ENCODE results near the gene CLCF1. TPM values are rescaled to one million over a fixed set of nuclear protein-coding genes. Genes with fewer than 3 reads are reported as not detected.
A peak's percentile ranks its signal among the peaks of the same experiment; 100 is the strongest.

The CLCF1 gene
- total and polyA plus RNA-seq, 10 of the 15 experiments (the other 5 are each of a cell fraction or from before 2014, with no cell fraction given), result 0.16 to 2.1 (median 0.63) TPM; not detected in 1

DNA sequence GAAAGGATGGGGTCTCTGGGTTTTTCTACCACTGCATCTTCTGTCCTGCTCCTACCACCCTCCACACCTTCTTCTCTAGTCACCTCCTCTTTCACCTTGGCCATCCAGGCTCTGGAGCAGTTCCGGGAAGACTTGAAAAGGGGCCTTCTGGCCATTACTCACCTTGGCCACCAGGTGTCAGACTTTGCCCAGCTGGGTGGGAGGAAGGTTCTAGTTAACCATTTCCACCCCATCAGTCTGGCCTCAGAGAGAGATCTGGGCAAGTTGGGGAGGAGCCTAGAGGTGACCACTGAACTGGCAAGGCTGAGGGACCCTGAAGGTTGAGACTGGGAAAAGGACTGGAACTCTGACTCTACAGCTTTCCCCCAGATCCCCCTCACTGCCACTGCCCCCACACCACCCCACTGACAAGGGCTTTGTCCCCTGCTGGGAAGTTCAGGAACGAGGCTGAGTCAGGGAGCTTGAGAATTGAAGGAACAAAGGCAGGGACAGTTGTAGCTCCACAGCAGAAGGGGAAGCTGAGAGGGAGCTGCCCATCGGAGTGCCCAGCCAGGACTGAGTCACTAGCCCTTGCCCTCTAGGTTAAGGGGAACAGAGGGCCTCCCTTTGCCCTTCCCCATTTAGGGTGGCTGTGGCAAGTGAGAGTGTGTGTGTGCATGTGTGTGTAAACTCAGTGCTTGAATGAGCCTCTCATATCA lies 16.4 kb downstream of the CLCF1 start (continued):
- TF ChIP-seq, protein P1, sequence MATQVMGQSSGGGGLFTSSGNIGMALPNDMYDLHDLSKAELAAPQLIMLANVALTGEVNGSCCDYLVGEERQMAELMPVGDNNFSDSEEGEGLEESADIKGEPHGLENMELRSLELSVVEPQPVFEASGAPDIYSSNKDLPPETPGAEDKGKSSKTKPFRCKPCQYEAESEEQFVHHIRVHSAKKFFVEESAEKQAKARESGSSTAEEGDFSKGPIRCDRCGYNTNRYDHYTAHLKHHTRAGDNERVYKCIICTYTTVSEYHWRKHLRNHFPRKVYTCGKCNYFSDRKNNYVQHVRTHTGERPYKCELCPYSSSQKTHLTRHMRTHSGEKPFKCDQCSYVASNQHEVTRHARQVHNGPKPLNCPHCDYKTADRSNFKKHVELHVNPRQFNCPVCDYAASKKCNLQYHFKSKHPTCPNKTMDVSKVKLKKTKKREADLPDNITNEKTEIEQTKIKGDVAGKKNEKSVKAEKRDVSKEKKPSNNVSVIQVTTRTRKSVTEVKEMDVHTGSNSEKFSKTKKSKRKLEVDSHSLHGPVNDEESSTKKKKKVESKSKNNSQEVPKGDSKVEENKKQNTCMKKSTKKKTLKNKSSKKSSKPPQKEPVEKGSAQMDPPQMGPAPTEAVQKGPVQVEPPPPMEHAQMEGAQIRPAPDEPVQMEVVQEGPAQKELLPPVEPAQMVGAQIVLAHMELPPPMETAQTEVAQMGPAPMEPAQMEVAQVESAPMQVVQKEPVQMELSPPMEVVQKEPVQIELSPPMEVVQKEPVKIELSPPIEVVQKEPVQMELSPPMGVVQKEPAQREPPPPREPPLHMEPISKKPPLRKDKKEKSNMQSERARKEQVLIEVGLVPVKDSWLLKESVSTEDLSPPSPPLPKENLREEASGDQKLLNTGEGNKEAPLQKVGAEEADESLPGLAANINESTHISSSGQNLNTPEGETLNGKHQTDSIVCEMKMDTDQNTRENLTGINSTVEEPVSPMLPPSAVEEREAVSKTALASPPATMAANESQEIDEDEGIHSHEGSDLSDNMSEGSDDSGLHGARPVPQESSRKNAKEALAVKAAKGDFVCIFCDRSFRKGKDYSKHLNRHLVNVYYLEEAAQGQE (IDR thresholded peaks at IDR 0.05; ENCODE audit: low read depth, low read length), result no peak
- TF ChIP-seq TCF3 (IDR thresholded peaks at IDR 0.05; ENCODE audit: borderline replicate concordance, insufficient read depth, low read depth, low read length) (peak; percentile 78; the same call in 1 of the 2 replicates), IKZF2 (IDR thresholded peaks at IDR 0.05) (peak; percentile 58 to 75; a peak in 3 of 4 replicates), SMC3 (IDR thresholded peaks at IDR 0.05; ENCODE audit: borderline replicate concordance, low read length) (peak; percentile 98), RCOR1 (conservative IDR thresholded peaks at IDR 0.05; ENCODE audit: low read depth, low read length) (peak; percentile 61; the same call in 1 of the 2 replicates), IRF4 (IDR thresholded peaks at IDR 0.05; ENCODE audit: low read depth, low read length) (peak; percentile 61; the same call in 1 of the 2 replicates), SP1 (IDR thresholded peaks at IDR 0.05; ENCODE audit: low read depth, low read length) (peak; percentile 19), EGR1 (IDR thresholded peaks at IDR 0.05; ENCODE audit: borderline replicate concordance in 1 of 2, low read depth in 2 of 2, low read length in 2 of 2) (0 out of 3 replicates have a peak, but pooled peaks of 1 of the 2 experiments have one; percentile 20), SMARCA5 (IDR thresholded peaks at IDR 0.05) (peak; percentile 85; the same call in 1 of the 2 replicates), RAD21 (IDR thresholded peaks at IDR 0.05; ENCODE audit: insufficient read depth, low read depth, low read length) (peak; percentile 99), MTA2 (IDR thresholded peaks at IDR 0.05; ENCODE audit: low read depth) (peak; percentile 32; the same call in 1 of the 2 replicates), CREM (IDR thresholded peaks at IDR 0.05; ENCODE audit: low read depth) (no peak; the same call in 1 of the 2 replicates), POU2F2 (IDR thresholded peaks at IDR 0.05; ENCODE audit: borderline replicate concordance, low read depth, low read length) (peak; percentile 71; the same call in 1 of the 3 replicates)
- TF ChIP-seq, protein P2, sequence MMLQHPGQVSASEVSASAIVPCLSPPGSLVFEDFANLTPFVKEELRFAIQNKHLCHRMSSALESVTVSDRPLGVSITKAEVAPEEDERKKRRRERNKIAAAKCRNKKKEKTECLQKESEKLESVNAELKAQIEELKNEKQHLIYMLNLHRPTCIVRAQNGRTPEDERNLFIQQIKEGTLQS (IDR thresholded peaks at IDR 0.05; ENCODE audit: borderline replicate concordance, extremely low read depth, low read depth, low read length), result no peak
- TF ChIP-seq, protein P3, sequence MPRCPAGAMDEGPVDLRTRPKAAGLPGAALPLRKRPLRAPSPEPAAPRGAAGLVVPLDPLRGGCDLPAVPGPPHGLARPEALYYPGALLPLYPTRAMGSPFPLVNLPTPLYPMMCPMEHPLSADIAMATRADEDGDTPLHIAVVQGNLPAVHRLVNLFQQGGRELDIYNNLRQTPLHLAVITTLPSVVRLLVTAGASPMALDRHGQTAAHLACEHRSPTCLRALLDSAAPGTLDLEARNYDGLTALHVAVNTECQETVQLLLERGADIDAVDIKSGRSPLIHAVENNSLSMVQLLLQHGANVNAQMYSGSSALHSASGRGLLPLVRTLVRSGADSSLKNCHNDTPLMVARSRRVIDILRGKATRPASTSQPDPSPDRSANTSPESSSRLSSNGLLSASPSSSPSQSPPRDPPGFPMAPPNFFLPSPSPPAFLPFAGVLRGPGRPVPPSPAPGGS (IDR thresholded peaks at IDR 0.05; ENCODE audit: borderline replicate concordance, insufficient read depth, low read depth, low read length, poor library complexity, severe bottlenecking), result no peak
- TF ChIP-seq, protein P4, sequence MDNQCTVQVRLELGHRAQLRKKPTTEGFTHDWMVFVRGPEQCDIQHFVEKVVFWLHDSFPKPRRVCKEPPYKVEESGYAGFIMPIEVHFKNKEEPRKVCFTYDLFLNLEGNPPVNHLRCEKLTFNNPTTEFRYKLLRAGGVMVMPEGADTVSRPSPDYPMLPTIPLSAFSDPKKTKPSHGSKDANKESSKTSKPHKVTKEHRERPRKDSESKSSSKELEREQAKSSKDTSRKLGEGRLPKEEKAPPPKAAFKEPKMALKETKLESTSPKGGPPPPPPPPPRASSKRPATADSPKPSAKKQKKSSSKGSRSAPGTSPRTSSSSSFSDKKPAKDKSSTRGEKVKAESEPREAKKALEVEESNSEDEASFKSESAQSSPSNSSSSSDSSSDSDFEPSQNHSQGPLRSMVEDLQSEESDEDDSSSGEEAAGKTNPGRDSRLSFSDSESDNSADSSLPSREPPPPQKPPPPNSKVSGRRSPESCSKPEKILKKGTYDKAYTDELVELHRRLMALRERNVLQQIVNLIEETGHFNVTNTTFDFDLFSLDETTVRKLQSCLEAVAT (IDR thresholded peaks at IDR 0.05), result peak; percentile 46; the same call in 1 of the 2 replicates
- TF ChIP-seq, protein P5, sequence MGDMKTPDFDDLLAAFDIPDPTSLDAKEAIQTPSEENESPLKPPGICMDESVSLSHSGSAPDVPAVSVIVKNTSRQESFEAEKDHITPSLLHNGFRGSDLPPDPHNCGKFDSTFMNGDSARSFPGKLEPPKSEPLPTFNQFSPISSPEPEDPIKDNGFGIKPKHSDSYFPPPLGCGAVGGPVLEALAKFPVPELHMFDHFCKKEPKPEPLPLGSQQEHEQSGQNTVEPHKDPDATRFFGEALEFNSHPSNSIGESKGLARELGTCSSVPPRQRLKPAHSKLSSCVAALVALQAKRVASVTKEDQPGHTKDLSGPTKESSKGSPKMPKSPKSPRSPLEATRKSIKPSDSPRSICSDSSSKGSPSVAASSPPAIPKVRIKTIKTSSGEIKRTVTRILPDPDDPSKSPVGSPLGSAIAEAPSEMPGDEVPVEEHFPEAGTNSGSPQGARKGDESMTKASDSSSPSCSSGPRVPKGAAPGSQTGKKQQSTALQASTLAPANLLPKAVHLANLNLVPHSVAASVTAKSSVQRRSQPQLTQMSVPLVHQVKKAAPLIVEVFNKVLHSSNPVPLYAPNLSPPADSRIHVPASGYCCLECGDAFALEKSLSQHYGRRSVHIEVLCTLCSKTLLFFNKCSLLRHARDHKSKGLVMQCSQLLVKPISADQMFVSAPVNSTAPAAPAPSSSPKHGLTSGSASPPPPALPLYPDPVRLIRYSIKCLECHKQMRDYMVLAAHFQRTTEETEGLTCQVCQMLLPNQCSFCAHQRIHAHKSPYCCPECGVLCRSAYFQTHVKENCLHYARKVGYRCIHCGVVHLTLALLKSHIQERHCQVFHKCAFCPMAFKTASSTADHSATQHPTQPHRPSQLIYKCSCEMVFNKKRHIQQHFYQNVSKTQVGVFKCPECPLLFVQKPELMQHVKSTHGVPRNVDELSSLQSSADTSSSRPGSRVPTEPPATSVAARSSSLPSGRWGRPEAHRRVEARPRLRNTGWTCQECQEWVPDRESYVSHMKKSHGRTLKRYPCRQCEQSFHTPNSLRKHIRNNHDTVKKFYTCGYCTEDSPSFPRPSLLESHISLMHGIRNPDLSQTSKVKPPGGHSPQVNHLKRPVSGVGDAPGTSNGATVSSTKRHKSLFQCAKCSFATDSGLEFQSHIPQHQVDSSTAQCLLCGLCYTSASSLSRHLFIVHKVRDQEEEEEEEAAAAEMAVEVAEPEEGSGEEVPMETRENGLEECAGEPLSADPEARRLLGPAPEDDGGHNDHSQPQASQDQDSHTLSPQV (IDR thresholded peaks at IDR 0.05), result 0 out of 2 replicates have a peak, but pooled peaks have one; percentile 28
